HG02884 (cell line): ENCODE results near the gene RAI1.
A peak's percentile ranks its signal among the peaks of the same experiment; 100 is the strongest.

Source experiments
- ATAC-seq: cut with Tn5 transposase; IDR thresholded peaks from one replicate; pipeline ENCODE4 v1.9.1; 2021; ENCODE audit warnings: mild to moderate bottlenecking, moderate library complexity; ENCODE audit not compliant: unreplicated experiment

Gene RAI1

DNA sequence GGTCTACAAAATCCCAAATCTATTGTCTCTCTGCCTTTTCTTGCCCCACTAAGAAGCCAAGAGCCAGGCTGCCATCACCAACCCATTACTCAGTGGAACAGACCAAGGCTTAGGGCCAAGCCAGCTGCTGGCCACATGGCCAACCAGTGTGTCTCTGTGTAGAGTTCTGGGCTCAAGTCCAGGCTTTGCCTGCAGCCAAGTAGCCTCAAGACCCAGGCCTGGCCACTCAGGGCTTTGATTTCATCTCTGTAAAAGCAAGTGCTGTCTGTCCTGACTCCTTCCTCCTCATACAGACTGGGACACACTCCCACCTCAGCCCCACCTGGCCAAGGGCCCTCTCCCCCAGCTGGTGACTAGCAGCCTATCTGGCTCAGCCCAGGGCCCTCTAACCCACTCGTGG is 140.9 kb downstream of the RAI1 start:
- no peak for ATAC-seq

DNA sequence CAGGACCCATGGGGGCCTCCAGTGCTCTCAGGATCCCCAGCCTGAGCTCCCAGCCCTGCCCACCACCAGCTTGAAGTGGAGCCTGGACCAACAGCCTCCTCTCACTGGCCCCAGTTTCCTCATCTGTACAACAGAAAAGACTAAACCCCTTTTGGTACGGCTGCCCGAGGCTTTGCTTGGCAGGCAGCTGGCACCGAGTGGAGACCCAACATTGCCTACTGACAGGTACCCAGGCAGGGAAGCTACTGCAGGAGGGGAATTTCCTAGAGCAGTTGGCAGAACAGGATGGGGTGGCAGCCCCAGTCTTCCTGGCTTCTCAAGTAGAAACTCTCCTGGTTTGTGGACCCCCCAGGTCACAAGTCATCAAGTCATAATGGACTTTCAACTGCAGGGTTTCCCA is 141.4 kb downstream of the RAI1 start:
- no peak for ATAC-seq

DNA sequence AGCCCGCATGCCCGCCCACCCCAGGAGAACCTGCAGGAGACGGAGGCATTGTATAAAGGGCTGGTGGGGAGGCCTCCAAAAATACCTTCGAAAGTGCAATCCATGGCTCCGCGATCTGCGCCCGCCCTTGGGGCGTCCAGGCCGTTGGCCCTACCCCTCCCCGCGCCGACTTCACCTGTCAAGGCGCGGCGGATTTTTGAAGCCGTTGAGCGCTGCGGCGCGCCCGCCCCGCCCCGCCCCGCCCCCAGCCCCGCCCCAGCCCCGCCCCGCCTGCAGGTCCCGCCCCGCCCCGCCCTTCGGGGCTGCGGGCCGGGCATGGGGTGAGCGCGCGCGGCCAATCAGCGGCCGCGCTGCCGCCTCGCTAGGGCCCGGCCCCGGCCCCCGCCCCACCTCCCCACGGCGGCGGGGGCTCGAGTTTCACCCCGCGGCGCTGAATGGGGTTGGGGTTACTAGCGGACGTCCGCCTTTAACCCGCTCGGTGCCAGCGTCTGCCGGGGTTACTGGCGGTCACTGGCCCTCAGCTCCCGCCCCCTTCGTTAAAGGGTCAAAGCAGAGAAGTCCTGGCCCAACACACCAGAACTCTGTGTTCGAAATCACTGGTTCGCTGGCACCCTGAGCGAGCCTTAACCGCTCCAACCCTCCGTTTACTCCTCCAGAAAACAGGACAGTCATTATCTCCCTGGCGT is 142.3 kb downstream of the RAI1 start:
- ATAC-seq: peak; percentile 77

DNA sequence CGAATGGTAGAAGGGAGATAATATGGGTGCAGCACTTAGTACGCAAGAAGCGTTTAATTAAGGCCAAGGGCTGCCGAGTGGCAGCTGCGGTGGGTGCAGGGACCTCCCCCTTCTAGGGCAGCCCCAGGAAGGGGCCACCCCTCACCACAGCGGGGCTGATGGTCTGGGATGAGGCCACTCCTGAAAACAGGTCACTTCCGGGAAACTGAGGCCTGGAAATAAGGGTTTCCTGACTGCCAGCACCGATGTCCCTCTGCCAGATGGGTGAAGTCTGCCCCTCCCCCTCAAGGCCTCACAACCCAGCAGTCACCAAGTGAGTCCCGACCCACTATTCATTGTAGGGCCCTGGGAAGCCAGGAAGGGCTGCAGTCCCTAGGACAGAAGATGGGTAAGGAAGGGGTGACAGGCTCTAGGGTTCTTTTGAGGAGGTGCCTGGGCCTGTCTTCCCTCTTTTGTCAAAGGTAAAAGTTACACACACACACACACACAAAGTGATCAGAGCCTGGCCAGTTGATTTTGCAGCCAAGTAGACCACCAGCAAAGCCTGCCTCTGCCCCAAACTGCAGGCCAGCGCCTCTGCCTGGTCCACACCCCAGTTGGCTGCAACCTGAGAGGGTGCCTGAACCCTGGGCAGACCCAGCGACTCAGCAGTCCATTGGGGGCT is 143.0 kb downstream of the RAI1 start:
- peak; percentile 9 for ATAC-seq

DNA sequence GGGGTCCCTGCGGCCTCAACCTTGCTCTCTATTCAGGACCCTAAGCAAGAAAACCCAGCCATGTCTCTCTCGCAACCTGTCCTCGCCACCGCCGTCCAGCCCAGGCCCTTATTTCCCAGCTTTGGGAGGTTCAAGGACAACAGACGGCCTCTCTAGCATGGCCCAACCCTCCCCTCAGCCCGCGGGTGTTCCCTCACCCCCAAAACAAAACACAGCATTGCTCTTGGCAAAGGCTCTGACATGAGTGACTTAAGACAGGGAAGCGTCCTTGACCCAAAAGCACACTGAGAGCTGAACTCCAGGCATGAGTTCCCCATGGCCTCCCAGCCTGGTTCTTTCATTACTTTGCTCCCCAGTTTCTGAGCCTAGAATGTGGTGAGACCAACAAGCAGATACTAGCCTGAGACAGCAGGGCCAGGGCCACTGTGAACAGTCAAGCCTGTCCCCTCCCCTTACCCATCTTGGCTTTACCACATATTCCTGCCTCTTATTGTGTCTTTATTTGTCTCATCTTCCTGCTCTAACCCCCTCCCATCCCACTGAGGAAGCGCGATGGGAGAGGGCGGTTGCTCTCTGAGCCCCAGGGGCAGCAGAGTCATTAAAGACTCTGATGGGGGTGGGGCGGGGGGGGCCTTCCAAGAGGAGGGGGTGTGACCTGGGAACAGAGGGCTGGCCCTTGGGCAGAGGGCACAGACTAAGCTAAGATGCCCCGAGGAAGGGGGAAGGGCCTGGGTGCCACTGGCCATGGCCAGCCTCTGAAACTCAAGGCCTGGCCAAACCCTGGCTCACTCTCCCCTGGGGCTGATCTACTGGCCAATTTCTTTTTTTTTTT is 143.7 kb downstream of the RAI1 start:
- no peak for ATAC-seq

DNA sequence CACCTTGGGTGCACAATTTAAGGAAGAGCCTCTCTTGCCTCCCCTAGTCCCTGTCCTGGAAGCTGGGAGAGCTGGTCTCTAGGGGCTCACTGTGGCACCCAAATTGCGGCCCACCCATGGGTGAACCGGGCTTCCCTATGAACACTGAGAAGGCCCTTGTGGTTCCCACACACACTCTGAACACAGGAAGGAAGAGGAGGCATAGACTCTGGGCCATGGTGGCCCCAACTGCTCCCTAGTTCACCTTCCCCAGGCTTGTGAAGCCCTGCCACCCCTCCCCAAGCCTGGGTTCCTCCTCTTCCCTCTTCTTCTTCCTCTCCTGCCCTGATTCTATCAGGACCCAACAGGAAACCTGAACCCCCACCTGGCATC is 145.1 kb downstream of the RAI1 start:
- ATAC-seq: no peak

DNA sequence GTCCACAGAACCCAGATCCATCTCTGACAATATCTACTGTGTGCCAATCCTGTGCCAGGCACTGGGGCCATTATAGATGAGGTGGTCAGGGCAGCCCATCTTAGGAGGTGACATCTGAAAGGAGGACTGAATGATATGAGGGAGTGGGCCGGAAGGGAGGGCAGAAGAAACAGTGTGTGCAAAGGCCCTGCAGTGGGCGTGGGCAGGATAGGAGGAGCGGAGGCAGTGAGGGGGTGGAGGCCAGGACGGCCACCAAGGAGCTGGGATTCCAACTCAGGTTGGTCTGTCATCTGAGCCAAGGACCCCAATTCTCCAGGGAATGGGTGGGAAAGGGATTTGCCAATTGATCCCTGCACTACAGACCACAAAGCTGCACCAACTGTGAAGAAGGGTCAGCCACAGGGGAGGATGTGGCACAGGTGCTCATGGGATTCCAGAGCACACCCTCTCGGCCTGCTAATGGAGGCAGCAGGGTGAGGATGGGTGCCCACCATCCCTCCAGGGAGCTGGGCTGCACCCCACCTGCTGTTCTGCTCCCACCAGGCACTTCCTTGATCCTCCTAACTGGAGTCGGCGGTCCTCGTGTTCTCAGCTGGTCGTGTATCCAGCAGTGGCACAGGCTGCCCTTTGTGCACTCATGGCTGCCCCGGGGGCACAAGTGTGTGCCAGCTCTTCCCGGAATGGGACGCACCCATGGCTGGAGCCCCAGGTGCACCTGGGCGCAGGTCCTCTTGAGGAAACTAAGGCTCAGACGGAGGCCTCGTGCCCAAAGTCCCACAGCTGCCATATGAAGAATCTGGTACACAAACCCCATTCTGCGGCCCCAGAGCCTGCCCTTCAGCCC is 145.9 kb downstream of the RAI1 start:
- ATAC-seq: no peak

DNA sequence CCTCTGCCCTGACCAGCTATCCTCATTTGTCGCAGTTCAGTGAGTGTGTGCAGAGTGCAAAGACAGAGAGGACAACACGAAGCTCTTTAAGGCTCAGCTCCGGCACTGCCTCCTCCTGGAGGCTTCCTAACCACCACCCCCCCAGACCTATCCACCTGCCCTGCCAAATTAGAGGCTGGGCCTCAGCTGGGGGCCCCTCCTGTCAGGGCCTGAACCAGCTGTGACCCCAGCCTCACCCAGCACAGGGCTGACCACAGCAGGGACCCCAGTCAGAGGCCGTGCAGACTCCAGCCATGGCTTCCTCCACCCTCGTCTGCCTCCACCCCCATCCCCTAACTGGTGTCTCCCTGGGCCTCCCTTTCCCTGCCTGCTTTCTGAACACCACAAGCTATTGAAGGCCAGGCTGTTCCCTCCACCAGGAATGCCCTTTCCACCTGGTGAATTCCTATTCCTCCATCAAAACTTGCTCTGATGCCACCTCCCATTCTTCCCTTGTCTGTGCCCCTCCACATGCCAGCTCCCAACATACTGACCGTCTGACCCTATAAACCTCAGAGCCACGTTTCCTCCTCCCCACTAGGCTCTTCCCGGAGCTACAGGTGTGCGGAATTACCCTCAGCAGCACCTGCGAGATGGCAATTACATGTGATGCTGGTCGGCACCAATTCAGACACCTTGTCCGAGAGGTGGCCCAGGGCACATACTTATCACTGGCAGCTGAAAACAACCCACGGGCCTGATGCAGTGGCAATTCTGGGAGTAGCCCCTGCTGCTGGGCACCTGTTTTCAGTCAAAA is 146.8 kb downstream of the RAI1 start:
- no peak for ATAC-seq

DNA sequence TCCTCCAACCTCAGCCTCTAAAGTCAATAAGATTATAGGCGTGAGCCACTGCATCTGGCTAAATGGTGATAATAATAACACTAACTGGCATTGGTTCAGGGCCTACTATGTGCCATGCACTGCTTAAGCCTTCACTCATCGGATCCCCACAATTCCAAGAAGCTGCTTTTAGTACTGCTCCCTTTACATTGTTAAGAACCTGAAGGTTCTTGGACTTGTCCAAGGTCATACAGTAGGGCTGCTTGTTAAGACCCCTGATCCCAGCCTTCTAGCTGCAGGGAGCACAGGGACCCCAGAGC is 149.0 kb downstream of the RAI1 start:
- ATAC-seq: no peak

DNA sequence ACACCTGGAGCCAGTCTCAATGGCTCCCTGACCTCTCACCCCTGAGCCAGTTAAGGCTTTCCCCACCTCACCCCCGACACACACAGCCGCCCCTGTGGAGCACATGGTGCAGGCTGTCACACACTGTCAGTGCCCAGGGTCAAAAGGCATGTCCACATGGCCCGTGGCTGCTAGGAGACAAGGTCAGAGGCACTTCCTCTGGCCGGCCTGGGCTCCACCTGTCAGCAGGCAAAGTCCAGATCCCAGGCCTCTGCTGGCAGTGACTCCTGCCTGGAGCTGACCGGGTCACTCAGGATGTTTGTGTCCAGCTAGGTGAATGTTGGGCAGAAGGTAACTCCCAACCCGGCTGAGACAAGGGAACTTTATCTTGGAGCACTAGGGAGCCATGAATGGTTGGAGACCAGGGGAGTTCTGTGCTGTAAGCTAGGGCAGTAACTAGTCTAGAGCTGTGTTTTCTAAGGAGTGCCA is 149.5 kb downstream of the RAI1 start:
- ATAC-seq: no peak

DNA sequence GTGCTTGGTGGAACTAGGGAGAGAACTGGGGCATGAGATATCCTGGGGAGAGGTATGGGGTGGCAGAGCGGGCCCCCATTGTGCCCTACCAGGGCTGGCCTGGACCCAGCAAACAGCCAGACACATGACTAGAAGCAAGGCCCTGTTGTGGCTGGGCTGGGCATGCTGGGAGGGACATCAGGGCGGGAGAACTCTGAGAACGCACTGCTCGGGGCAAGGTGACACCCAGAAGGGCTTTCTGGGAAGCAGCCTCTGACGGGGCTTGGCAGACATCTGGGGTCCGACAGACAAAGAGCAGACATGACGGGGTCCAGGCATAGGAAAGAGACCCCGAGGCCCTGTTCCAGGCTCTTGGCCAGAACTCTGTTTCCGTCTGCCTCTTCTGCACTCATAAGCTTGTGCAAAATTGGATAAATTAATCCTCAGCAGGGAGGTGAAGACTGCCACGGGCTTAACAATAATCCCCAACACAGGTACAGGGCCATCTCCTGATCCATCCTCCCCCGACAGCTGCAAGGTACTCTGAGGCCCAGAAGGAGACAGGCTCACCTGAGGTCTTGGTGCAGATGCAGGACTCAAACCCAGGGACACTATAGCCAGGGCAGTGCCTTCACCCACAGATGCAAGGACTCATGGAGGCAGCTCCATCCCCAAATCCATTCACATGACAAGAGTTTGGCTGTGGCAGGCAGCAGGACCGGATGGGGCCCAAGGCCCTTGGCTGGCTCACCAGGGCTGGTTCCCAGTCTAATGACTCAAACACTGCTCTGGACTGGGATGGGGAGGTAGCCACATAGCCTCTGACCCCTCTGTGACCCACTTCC is 150.2 kb downstream of the RAI1 start:
- ATAC-seq: no peak

DNA sequence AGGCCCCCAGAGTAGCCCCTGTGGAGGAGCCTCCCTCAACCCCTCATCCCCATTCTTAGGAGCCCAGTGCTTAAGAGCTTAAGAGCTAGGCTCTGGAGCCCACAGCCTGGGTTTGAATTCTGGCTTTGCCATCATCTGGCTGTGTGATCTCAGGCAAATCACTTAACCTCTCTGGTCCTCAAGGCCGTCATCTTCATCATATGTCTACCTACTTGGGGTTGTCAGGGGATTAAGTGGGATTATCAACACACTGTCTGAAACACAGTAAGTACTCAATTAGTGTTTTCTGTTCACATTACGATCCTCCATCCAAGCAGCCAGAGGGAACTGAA is 150.7 kb downstream of the RAI1 start:
- ATAC-seq: no peak

DNA sequence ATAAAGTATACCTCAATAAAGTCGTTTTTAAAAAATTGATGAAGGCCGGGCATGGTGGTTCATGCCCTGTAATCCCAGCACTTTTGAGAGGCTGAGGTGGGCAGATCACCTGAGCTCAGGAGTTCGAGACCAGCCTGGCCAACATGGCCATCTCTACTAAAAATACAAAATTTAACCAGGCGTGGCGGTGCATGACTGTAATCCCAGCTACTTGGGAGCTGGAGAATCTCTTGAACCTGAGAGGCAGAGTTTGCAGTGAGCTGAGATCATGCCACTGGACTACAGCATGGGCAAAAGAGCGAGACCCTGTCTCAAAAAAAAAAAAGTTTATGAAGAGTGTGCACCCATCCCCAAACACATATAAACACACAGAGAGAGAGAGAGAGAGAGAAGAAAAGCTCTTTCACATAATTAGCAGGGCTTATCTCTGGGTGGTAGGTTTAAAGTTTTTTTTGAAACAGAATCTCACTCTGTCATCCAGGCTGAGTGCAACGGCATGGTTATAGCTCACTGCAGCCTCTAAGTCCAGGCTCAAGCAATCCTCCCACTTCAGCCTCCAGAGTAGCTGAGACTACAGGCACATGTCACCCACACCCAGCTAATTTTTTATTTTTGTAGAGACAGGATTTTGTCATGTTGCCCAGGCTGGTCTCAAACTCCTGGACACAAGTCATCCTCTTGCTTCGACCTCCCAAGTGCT is 152.6 kb downstream of the RAI1 start:
- ATAC-seq: no peak

DNA sequence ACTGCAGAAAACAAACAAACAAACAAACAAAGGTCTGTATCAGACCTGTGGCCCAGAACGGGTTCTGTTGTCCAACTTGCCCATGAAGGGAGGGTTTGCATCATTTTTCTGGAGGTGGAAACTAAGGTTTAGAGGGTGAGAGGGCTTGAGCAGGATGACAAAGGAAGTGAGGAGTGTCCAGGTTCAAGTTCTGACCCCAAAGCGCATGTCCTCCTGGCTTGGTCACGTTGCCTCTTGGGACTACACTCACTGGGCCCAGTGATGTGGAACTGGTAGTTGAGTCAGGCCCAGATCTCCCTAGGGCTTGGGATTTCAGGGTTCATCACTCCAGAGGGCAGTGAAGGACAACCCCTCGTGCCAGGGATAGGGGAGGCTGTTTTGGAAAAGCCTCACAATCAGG is 153.7 kb downstream of the RAI1 start:
- ATAC-seq: no peak

DNA sequence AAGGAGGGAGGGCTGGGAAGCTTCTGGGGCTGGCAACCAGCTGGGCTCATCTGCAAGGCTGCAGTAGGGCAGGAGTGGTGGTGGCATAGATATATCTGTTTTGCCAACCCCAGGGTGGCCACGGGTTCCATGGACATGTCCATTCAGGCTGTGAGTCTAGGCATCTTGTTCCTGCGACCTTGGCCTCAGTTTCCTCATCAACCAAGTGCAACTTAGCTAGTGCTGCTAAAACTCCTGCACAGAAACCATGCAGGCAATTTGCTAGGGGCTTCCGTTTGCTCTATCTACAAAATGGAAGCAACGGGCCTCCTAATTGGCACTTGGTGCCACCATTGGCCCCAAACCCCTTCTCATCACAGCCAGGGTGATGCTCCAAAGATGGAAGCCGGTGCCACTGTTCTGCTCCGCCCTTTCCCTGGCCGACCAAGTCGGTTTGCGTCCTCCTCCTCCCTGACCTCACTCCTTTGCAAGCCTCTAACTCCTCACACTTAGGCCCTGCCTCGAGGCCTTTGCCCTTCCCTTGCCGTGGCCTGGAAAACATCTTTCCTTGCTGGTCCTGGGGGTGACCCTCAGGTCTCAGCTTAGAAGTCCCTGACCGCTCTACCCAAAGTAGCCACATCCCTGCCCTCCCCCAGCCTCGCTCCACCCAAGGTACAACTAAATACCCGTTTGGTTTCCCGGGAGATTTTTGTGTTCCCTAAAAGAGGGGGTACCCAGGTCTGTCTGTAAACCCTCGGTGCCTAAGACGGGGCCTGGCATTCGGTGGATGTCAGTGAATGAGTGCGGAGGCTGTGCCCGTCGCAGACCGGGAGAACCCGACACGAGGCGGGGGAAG is 154.4 kb downstream of the RAI1 start:
- no peak for ATAC-seq

DNA sequence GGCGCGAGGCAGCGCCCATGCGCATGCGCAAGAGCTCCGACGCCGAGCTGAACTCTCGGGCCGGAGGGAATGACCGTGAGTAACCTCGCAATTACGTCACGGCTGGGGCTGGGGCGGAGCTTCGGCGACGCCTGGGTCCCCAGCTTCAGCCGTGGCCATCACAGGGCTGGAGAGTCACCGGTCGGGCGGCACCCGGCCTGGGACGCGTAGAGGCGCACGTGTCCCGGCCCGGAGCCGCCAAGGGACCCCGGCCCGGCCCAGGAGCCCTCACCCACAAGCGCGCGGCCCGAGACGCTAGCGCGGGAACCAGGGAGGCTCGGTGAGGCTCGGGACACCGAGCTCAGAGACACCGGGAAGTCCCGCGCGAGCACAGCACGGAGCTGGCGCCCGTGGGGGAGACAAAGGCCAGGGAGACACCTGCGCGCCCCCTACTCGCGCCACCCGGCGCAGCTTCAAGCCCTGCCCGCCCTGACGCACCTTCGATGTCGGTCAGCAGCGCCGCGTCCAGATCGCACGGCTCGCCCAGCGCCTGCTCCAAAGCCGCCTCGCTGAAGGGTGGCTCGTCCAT is 155.1 kb downstream of the RAI1 start:
- peak; percentile 49 for ATAC-seq

DNA sequence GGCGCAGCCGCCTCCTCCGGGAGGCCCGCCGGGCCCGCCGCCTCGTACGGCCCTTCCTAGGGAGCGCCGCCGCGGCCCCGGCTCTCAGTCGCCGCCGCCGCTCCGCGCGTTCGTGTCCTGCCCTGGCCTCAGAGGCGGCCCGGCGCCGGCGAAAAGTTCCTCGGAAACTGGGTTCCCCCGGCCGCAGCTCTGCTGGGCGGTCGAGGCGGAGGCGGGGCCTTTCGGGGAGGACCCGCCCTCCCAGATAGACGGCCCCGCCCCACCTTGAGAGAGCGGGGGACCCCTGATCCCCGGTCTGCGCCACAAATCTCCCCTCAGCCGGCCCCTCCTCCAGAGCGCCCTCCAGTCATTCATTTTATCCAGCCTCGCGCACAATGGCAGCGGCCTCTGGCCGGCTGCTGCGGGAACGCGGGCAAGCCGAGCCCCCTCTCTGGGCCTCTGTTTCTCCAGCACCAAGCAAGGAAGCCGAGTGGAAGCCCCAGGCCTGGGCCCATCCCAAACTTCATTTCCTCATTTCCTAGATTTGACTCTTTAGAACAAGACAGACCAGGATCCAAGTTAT is 155.6 kb downstream of the RAI1 start, which contains the start of gene SREBF1:
SREBF1 (minus strand) TSS at position 169 of the 562 bp plus-strand sequence. CDS start 169 bp downstream, outside the sequence.
- peak; percentile 19 for ATAC-seq
